ENCODE data around the gene TRPM3. TPM values are rescaled to one million over a fixed set of nuclear protein-coding genes. Genes with fewer than 3 reads are reported as not detected.

TRPM3 gene
- total RNA-seq, 2 donors from 2014 or later = not detected

DNA sequence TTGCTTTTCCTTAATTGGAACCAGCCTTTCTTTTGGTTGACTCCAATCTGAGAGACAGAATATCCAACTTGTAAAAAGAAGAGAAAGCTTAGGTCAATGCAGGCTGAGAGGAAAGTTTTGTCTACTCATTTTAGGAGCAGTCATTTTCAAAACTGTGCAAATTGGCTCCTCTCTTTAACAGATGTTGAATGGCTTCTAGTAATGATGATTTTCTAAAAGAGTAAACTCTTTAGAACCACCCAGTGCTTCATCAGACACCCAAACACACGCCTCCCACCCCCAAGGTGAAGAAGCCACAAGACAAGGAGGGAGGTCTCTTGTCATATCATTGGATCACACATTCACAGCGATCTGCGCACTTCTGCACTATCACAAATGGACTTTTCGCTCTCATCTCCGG lies 590.7 kb downstream of the TRPM3 start:
- H3K27me3 Mint-ChIP-seq = no peaks in the 10 kb centered on the region
- DNase-seq (no peak), ATAC-seq (no peak)
- H3K27ac Mint-ChIP-seq = peak overlapping the region; percentile 51
- H3K36me3 Mint-ChIP-seq (ENCODE audit: low read depth) = no peaks in the 10 kb centered on the region
- H3K4me1 Mint-ChIP-seq = peaks cover 6% of the 10 kb centered on the region
- no peaks in the 10 kb centered on the region for H3K9me3 ChIP-seq (ENCODE audit: control insufficient read depth, low read length, poor library complexity, severe bottlenecking)
- no peak overlapping the region for H3K4me3 Mint-ChIP-seq

DNA sequence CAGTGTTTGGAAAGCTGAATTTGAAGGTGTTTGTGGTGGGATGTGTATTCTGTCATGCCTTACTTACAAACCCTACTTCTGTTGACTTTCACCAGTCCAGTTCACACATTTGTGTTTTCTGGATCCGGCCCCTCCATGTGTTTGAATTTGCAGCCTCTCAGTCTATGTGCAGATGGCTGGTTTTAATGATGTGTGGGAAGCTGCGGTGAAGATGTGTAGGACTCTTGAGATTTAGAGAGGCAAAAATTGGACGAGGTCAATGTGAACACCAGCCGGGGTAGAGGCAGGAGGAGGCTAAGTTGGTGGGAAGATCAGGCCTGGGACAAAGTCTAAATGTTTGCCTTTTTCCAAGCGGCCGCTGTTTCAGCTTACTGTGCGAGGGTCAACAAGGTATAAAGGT lies 591.6 kb downstream of the TRPM3 start:
- Mint-ChIP-seq H3K27me3 (no peaks in the 10 kb centered on the region), H3K36me3 (ENCODE audit: low read depth) (peaks cover 2% of the 10 kb centered on the region), H3K4me3 (no peak overlapping the region), H3K4me1 (peaks cover 6% of the 10 kb centered on the region), H3K27ac (no peak overlapping the region)
- no peaks in the 10 kb centered on the region for H3K9me3 ChIP-seq (ENCODE audit: control insufficient read depth, low read length, poor library complexity, severe bottlenecking)
- DNase-seq = no peak
- no peak for ATAC-seq

DNA sequence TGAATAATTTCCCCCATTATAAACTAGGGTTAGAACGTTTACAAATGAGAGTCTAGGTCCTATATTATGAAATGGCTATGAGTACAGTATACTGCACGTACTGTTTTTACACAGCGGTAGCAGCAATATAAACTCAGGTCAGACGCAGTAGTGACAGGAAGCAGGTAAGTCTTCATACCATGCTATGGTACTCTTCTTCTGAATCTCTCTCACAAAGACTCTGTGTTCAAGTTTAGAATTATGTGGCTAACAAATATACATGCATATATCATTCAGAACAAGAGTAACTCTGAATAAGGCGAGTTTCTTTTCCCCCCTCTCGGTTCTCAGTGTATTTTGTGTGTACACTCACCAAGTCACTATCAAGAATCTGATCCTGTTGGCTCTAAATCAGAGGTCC lies 592.0 kb downstream of the TRPM3 start:
- Mint-ChIP-seq H3K4me1 (peaks cover 6% of the 10 kb centered on the region), H3K36me3 (ENCODE audit: low read depth) (peaks cover 2% of the 10 kb centered on the region), H3K4me3 (no peak overlapping the region), H3K27ac (no peak overlapping the region), H3K27me3 (no peaks in the 10 kb centered on the region)
- DNase-seq = no peak
- ATAC-seq = no peak
- H3K9me3 ChIP-seq (ENCODE audit: control insufficient read depth, low read length, poor library complexity, severe bottlenecking) = no peaks in the 10 kb centered on the region

DNA sequence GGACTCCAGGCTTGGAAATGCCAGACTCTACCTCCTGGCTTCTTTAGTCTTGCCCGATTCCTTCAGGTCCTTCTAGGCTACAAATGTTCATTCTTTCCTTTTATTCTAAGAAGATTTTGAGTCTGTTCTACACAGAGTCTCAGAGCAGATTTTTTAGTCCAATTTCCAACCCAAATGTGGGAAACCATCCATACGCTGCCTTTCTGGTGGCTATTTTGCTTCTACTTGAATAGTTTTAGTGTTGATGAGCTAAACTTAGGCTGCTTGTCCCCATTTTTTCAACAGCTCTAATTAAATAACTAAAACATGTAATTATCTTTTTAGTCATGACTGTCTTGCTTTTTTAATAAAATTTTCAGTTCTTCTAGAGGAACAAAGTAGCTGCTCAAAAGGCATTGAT lies 594.5 kb downstream of the TRPM3 start:
- DNase-seq = no peak
- no peaks in the 10 kb centered on the region for H3K27me3 Mint-ChIP-seq
- H3K9me3 ChIP-seq (ENCODE audit: control insufficient read depth, low read length, poor library complexity, severe bottlenecking) = no peaks in the 10 kb centered on the region
- H3K27ac Mint-ChIP-seq = no peak overlapping the region
- H3K4me1 Mint-ChIP-seq = no peaks in the 10 kb centered on the region
- ATAC-seq = no peak
- H3K36me3 Mint-ChIP-seq (ENCODE audit: low read depth) = peaks cover 2% of the 10 kb centered on the region
- no peak overlapping the region for H3K4me3 Mint-ChIP-seq

DNA sequence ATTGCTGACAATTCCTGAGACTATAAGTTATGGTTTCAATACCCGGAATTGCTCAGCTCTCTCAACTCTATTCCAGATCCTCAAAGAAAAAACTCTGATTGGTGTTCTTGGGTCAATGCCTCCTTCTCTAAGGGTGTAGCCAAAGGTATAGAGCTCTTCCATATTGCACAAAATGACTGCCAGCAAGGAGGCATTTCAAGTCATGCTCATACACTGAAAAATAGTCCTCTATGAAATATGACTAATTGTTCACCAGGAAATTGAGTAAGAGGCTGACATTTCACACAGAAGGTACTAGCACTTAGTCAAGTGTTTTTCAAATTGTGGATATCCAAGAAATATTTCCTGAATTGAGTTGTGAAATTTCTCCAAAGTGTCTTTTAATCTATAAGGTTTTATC lies 595.9 kb downstream of the TRPM3 start:
- Mint-ChIP-seq H3K27me3 (no peaks in the 10 kb centered on the region), H3K4me3 (no peak overlapping the region), H3K27ac (no peak overlapping the region), H3K4me1 (no peaks in the 10 kb centered on the region), H3K36me3 (ENCODE audit: low read depth) (peaks cover 2% of the 10 kb centered on the region)
- H3K9me3 ChIP-seq (ENCODE audit: control insufficient read depth, low read length, poor library complexity, severe bottlenecking) = no peaks in the 10 kb centered on the region
- no peak for ATAC-seq
- no peak for DNase-seq

DNA sequence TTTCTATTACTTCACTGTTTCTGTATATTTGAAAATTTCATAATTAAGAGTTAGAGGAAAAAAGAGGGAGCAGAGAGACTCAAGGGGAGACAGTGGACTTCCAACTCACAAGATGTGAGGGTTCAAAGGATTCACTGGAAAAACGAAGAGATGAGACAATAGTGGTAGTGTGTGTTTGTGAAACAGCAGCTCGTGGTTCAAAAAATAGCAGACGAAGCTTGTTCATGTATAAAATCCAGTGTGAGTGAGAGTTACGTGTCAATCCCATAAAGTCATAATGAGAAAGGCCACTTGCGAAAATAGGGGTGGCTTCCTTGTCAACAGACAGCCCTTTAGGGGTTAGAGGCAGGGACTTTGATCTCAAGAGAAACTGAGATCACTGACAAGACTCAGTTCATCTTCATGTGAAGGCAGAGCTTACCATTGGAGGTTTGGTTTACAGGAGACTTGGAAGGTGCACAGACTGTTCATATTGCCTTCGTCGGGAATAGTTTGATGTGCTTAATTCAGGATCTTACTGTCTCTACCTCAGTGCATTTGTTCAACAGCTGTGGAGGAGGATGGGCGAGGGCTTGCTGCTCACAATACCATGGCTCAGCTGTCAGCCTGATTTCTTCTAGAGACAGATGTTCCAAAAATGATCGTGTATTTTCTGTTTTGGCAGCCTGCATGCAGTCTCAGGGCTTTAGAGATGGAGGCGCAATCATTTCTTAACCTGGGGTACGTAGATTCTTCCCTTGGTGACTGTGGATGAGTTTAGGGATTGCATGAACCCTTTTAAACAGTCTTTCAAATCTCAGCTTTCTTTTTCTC lies 601.3 kb downstream of the TRPM3 start:
- DNase-seq (no peak), ATAC-seq (no peak)
- H3K27me3 Mint-ChIP-seq = no peaks in the 10 kb centered on the region
- H3K4me3 Mint-ChIP-seq = no peak overlapping the region
- peaks cover 2% of the 10 kb centered on the region for H3K36me3 Mint-ChIP-seq (ENCODE audit: low read depth)
- peak overlapping the region; percentile 6 for H3K27ac Mint-ChIP-seq
- H3K9me3 ChIP-seq (ENCODE audit: control insufficient read depth, low read length, poor library complexity, severe bottlenecking) = no peaks in the 10 kb centered on the region
- no peaks in the 10 kb centered on the region for H3K4me1 Mint-ChIP-seq

DNA sequence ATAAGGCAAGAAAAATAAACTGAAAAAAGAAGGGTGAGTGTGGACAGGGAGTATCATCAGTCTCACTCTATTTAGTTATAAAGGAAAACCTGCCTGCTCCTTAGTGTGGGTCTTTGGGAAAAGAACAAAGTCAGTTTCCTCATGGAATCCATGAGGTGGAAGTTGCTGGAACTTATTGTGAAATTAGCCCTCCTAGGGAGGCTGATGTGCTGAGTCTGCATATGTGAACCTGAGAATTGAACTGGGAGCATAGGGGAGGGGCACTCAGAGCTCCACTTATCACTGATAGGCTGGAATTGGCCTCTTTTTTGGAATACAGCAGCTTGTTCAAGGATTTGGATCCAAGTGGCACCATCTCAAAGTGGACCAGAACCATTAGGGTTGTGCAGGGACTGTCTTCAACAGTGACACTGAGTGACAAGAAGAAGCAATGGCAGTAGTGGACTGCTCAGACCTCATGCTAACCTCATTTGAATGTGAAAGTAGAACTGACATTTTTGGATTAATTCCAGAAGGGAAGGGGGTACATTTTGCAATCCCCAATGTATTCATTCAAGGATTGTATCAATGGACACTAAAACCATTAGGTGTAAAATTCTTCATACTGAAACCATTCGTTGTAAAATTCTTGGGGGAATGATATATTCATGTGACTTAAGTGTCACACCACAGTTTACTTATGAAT lies 603.4 kb downstream of the TRPM3 start:
- no peaks in the 10 kb centered on the region for H3K27me3 Mint-ChIP-seq
- H3K36me3 Mint-ChIP-seq (ENCODE audit: low read depth) = no peaks in the 10 kb centered on the region
- DNase-seq (no peak), ATAC-seq (no peak)
- H3K9me3 ChIP-seq (ENCODE audit: control insufficient read depth, low read length, poor library complexity, severe bottlenecking) = no peaks in the 10 kb centered on the region
- no peak overlapping the region for H3K4me3 Mint-ChIP-seq
- no peaks in the 10 kb centered on the region for H3K4me1 Mint-ChIP-seq
- H3K27ac Mint-ChIP-seq = no peak overlapping the region

DNA sequence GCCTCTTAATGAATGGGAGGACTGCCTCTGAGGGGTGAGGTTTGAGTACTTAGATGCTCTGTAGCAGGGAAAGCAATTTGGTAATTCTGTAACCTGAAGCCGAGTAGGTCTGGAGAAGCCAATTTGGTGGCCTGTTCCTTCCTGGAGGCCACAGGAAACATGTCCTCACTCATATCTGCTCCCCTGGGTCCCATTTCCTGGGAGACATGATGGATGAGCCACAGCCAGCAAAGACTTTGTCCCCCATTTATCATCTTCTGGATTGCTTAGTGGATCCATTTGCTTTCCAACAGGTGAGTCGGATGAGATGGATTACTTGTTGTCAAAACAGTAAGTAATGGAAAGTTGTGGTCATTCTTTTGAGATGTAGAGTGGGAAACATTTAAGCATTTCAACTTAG lies 607.1 kb downstream of the TRPM3 start:
- H3K27me3 Mint-ChIP-seq = no peaks in the 10 kb centered on the region
- H3K36me3 Mint-ChIP-seq (ENCODE audit: low read depth) = peaks cover 3% of the 10 kb centered on the region
- no peak overlapping the region for H3K27ac Mint-ChIP-seq
- no peaks in the 10 kb centered on the region for H3K9me3 ChIP-seq (ENCODE audit: control insufficient read depth, low read length, poor library complexity, severe bottlenecking)
- no peak for ATAC-seq
- H3K4me3 Mint-ChIP-seq = no peak overlapping the region
- DNase-seq = no peak
- H3K4me1 Mint-ChIP-seq = no peaks in the 10 kb centered on the region

DNA sequence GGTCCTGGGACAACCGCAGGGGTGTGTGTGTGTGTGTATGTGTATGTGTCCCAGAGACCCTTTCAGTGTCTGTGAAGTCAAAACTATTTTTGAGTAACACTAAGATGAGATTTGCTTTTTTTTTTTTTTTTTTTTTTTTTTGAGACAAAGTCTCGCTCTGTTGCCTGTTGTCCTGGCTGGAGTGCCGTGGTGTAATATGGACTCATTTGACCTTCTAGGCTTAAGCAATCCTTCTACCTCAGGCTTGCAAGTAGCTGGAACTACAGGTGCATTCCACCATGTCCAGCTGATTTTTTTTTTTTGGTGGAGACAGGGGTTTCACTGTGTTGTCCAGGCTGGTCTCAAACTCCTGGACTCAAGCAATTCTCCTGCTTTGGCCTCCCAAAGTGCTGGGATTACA lies 609.6 kb downstream of the TRPM3 start:
- H3K27ac Mint-ChIP-seq = no peak overlapping the region
- H3K9me3 ChIP-seq (ENCODE audit: control insufficient read depth, low read length, poor library complexity, severe bottlenecking) = no peaks in the 10 kb centered on the region
- no peaks in the 10 kb centered on the region for H3K4me1 Mint-ChIP-seq
- ATAC-seq = no peak
- no peak for DNase-seq
- H3K27me3 Mint-ChIP-seq = no peaks in the 10 kb centered on the region
- peaks cover 3% of the 10 kb centered on the region for H3K36me3 Mint-ChIP-seq (ENCODE audit: low read depth)
- H3K4me3 Mint-ChIP-seq = no peak overlapping the region

DNA sequence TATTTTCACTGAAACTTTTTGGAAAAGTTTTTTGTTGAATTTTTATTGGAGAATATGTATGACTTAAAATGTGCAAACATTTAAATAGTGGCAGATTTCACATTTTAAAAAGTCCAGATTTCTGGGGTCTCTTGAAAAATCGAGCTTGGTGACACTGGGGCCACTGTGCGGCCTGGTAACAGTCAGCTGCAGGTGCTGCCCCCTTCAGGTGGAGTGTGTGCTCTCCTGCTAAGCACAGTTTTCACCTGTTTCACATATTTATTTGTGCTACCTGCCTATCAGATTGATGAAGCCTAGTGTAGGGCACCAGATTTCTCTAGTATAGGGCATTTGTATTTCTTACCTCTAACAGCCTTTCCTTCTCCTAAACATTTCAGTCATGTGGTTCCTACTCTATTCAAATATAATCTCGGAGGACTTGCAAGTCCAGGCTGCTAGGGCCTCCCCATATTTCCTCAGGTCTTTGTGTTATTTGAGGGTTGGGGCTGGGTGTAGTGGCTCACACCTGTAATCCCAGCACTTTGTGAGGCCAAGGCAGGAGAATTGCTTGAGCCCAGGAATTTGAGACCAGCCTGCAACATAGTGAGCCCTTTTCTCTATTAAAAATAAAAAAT lies 611.2 kb downstream of the TRPM3 start:
- Mint-ChIP-seq H3K4me3 (no peak overlapping the region), H3K4me1 (no peaks in the 10 kb centered on the region), H3K27ac (no peak overlapping the region), H3K36me3 (ENCODE audit: low read depth) (peaks cover 3% of the 10 kb centered on the region), H3K27me3 (no peaks in the 10 kb centered on the region)
- no peaks in the 10 kb centered on the region for H3K9me3 ChIP-seq (ENCODE audit: control insufficient read depth, low read length, poor library complexity, severe bottlenecking)
- DNase-seq (no peak), ATAC-seq (no peak)

DNA sequence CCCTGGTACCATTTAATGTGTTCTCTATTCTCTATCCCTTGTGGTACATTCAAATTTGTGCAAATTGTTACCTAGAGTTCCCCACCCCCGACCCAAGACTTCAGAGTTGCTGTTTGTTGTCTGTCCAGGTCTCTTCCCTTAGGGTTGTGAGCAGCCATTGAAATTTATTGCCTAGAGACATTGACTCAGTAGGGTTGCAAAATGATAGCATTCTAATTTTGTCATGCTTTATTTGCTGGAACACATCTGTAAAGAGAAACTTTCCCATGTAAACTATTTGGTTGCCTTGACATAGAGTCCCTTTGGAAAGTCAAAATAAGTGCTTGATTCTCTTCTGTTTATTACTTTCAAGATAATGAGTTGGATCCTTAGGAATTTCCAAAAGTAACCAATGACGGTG lies 615.3 kb downstream of the TRPM3 start:
- ATAC-seq (no peak), DNase-seq (no peak)
- Mint-ChIP-seq H3K27ac (no peak overlapping the region), H3K4me1 (no peaks in the 10 kb centered on the region), H3K4me3 (no peak overlapping the region), H3K27me3 (no peaks in the 10 kb centered on the region), H3K36me3 (ENCODE audit: low read depth) (peaks cover under 1% of the 10 kb centered on the region)
- H3K9me3 ChIP-seq (ENCODE audit: control insufficient read depth, low read length, poor library complexity, severe bottlenecking) = no peaks in the 10 kb centered on the region

DNA sequence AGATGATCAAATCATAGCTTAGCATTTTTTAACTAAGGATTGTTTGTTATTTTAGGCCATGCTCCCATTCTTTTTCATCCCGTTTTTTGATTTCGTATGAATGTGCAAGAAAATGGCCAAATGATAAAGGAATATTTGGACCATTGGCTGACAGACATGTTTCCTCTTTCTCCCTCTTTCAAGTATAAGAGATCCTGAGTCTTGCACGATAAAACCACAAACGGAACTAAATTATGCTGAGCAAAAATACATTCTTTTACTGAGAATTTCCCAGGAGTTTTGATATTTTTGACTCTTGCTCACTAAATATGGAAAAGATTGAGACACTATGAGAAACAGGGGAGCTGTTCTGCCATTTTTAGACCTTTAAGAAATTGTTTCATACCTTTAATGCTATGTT lies 616.6 kb downstream of the TRPM3 start:
- Mint-ChIP-seq H3K36me3 (ENCODE audit: low read depth) (peaks cover under 1% of the 10 kb centered on the region), H3K27ac (no peak overlapping the region), H3K4me1 (no peaks in the 10 kb centered on the region), H3K4me3 (no peak overlapping the region), H3K27me3 (no peaks in the 10 kb centered on the region)
- ATAC-seq = no peak
- no peaks in the 10 kb centered on the region for H3K9me3 ChIP-seq (ENCODE audit: control insufficient read depth, low read length, poor library complexity, severe bottlenecking)
- DNase-seq = no peak

DNA sequence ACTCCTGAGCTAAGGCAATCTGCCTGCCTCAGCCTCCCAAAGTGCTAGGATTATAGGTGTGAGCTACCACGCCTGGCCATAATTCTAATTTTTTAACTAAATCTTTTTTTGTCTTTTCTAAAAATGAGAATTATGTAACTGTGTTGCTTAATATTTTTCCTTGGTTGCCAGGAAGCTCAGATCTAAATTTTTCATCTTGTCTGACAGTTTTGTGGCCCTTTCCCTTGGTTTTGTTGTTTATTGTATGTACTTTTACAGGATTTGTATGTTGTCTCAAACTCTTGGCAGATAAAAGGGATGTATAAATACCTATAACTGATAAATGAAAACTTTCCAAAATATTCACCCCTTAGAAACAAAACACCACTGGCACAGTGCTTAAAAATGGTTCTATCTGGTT lies 618.7 kb downstream of the TRPM3 start:
- ATAC-seq = no peak
- peaks cover 4% of the 10 kb centered on the region for H3K36me3 Mint-ChIP-seq (ENCODE audit: low read depth)
- H3K9me3 ChIP-seq (ENCODE audit: control insufficient read depth, low read length, poor library complexity, severe bottlenecking) = no peaks in the 10 kb centered on the region
- peaks cover 2% of the 10 kb centered on the region for H3K4me1 Mint-ChIP-seq
- no peak overlapping the region for H3K4me3 Mint-ChIP-seq
- H3K27ac Mint-ChIP-seq = no peak overlapping the region
- DNase-seq = no peak
- H3K27me3 Mint-ChIP-seq = peaks cover 7% of the 10 kb centered on the region

All from T-helper 17 cell (primary cell).